Endothelial cell of umbilical vein (primary cell): ENCODE results near the gene TMEM220. TPM values are rescaled to one million over a fixed set of nuclear protein-coding genes. Genes with fewer than 3 reads are reported as not detected.

ENCODE experiments used
- BruUV-seq: library from RNA; stranded (reverse); fragments of 400-500 nt; replicated peaks from 2 replicates; lab custom pipeline; 2021; lab: Mats Ljungman, UMichigan
- CTCF ChIA-PET: fragments of 300-600, 350-600 bp; sonication (Branson Sonifier 250); formaldehyde crosslinking; loops from one replicate; lab custom pipeline; 2021; ENCODE audit warnings: antibody characterized with exemption, inconsistent platforms; lab: Charles Lee
- POLR2A ChIA-PET: fragments of 300-600, 350-600 bp; sonication (Branson Sonifier 250); formaldehyde crosslinking; loops from one replicate; lab custom pipeline; 2021; ENCODE audit warnings: antibody characterized with exemption, inconsistent platforms; lab: Charles Lee
- DNase-seq: peaks from one replicate; pipeline ENCODE4 v3.0.0-alpha.2; 2011; ENCODE audit warnings: low read depth, low spot score
- FAIRE-seq: peaks from 2 replicates; lab custom pipeline; 2011; peaks lifted over from hg19 to GRCh38; lab: Jason Lieb, UNC
- H2AFZ ChIP-seq: 2 replicates; pipeline ENCODE4 v1.6.0; 2012; ENCODE audit warnings: low read depth, low read length, control low read depth, inconsistent platforms
- H3K27ac ChIP-seq: 2 replicates; pipeline ENCODE4 v1.5.1; 2011; ENCODE audit warnings: low read depth, mild to moderate bottlenecking, control low read depth, low read length, moderate library complexity; ENCODE audit not compliant: insufficient read depth
- H3K27me3 ChIP-seq, 2 experiments: 2 replicates each; pipeline versions ENCODE4 v1.6.0 to v1.6.1; 2011; ENCODE audit warnings: low read length in 2 of 2, mixed read lengths in 1 of 2; ENCODE audit not compliant: control insufficient read depth in 2 of 2, insufficient read depth in 2 of 2
- H3K36me3 ChIP-seq, 2 experiments: 2 replicates in 1 of 2; 3 replicates in 1 of 2; pipeline ENCODE4 v1.5.1; 2011; ENCODE audit warnings: low read length in 2 of 2, mild to moderate bottlenecking in 1 of 2, moderate library complexity in 1 of 2; ENCODE audit not compliant: control insufficient read depth in 2 of 2, insufficient read depth in 2 of 2; ENCODE audit errors: extremely low read depth in 1 of 2
- H3K4me1 ChIP-seq: 3 replicates; pipeline ENCODE4 v1.5.1; 2011; ENCODE audit warnings: mild to moderate bottlenecking, low read length; ENCODE audit not compliant: control insufficient read depth, insufficient read depth; ENCODE audit errors: extremely low read depth
- H3K4me2 ChIP-seq: 2 replicates; pipeline ENCODE4 v1.6.1; 2011; ENCODE audit warnings: low read length, control low read depth, mixed read lengths; ENCODE audit not compliant: insufficient read depth
- H3K4me3 ChIP-seq, 3 experiments: fragments of 200-600 bp in 1 of 3; sonication (generic), shearing (Covaris generic) in 1 of 3; replicated peaks in 1 of 3; 2 replicates each; pipeline ENCODE4 v1.5.1; 2011 to 2016; ENCODE audit warnings: control low read depth in 3 of 3, low read length in 3 of 3, mild to moderate bottlenecking in 2 of 3, inconsistent platforms in 1 of 3, low read depth in 1 of 3, moderate library complexity in 1 of 3; ENCODE audit not compliant: insufficient read depth in 1 of 3
- H3K79me2 ChIP-seq: 2 replicates; pipeline ENCODE4 v1.6.0; 2012; ENCODE audit warnings: low read length, inconsistent platforms; ENCODE audit not compliant: control insufficient read depth, insufficient read depth
- H3K9ac ChIP-seq: replicated peaks from 2 replicates; pipeline ENCODE3; 2011; ENCODE audit warnings: low read length, control low read depth; ENCODE audit not compliant: insufficient read depth; ENCODE audit errors: extremely low read depth
- H3K9me1 ChIP-seq: replicated peaks from 3 replicates; pipeline ENCODE4 v1.6.0; 2011; ENCODE audit warnings: mild to moderate bottlenecking, low read length; ENCODE audit not compliant: control insufficient read depth, insufficient read depth; ENCODE audit errors: extremely low read depth
- H3K9me3 ChIP-seq: replicated peaks from 2 replicates; pipeline ENCODE4 v1.5.1; 2012; ENCODE audit warnings: low read length, inconsistent platforms; ENCODE audit not compliant: control insufficient read depth, insufficient read depth
- H4K20me1 ChIP-seq: replicated peaks from 2 replicates; pipeline ENCODE3; 2011; ENCODE audit warnings: mild to moderate bottlenecking, low read length; ENCODE audit not compliant: control insufficient read depth, insufficient read depth; ENCODE audit errors: extremely low read depth
- CTCF ChIP-seq, 2 donors: IDR thresholded peaks; 1 replicate in 1 of 2; 2 replicates in 1 of 2; pipeline ENCODE4 v1.5.1; 2011; ENCODE audit warnings: low read length in 2 of 2, mild to moderate bottlenecking in 2 of 2, moderate library complexity in 2 of 2, control low read depth in 1 of 2, inconsistent platforms in 1 of 2, low read depth in 1 of 2; ENCODE audit not compliant: insufficient read depth in 1 of 2; ENCODE audit errors: extremely low read depth in 1 of 2
- EZH2 ChIP-seq: IDR thresholded peaks from 2 replicates; pipeline ENCODE4 v1.6.1; 2012; ENCODE audit warnings: borderline replicate concordance, low read depth, mild to moderate bottlenecking, moderate library complexity, low read length, inconsistent platforms; ENCODE audit not compliant: severe bottlenecking
- FOS ChIP-seq: IDR thresholded peaks from 2 replicates; pipeline ENCODE4 v1.6.1; 2011; ENCODE audit warnings: mild to moderate bottlenecking, low read length, moderate library complexity, borderline replicate concordance; ENCODE audit not compliant: insufficient read depth
- GATA2 ChIP-seq: IDR thresholded peaks from 2 replicates; pipeline ENCODE4 v1.7.0; 2011; ENCODE audit warnings: low read depth, mild to moderate bottlenecking, moderate library complexity, mixed read lengths, low read length; ENCODE audit not compliant: insufficient read length, insufficient read depth
- JUN ChIP-seq: IDR thresholded peaks from 2 replicates; pipeline ENCODE4 v1.6.1; 2011; ENCODE audit warnings: borderline replicate concordance, low read depth; ENCODE audit not compliant: insufficient read length, insufficient read depth
- MAX ChIP-seq: IDR thresholded peaks from 2 replicates; pipeline ENCODE4 v1.6.1; 2011; ENCODE audit not compliant: insufficient read depth, insufficient read length
- MYC ChIP-seq: IDR thresholded peaks from one replicate; pipeline ENCODE4 v1.6.1; 2011; ENCODE audit warnings: mild to moderate bottlenecking, low read depth, low read length
- POLR2A ChIP-seq: IDR thresholded peaks from 2 replicates; pipeline ENCODE4 v1.6.1; 2012; ENCODE audit warnings: low read depth, mild to moderate bottlenecking, control low read depth, low read length
- POLR2AphosphoS5 ChIP-seq: IDR thresholded peaks from 2 replicates; pipeline ENCODE4 v1.6.1; 2012; ENCODE audit warnings: low read depth, mild to moderate bottlenecking, control low read depth, low read length, moderate library complexity; ENCODE audit not compliant: insufficient read depth
- dilution Hi-C: fragments of 300-500 bp; cut with MboI; formaldehyde crosslinking; loops from one replicate; pipeline ENCODE4 v1.15.0; 2019; ENCODE audit warnings: low sequenced_read_pairs; ENCODE audit not compliant: extremely low pct_ligation_motif_present
- intact Hi-C: fragments of 100-400 bp; cut with micrococcal nuclease; formaldehyde crosslinking; loops from one replicate; pipeline ENCODE4 v1.10.0; 2022
- polyA plus RNA-seq, 4 experiments: library from polyadenylated mRNA; depleted of rRNA in 3 of 4; stranded (reverse) in 3 of 4; unstranded in 1 of 4; fragments of >200 nt; gene quantifications; 2 replicates each; pipeline versions ENCODE4 v1.2.1 to v1.2.3, GENCODE V29; 2011 to 2012; ENCODE audit warnings: missing spikeins in 1 of 4
- total RNA-seq: library from RNA; stranded (reverse); gene quantifications from 2 replicates; pipeline ENCODE4 v1.2.3, GENCODE V29; 2021

Gene TMEM220
- total and polyA plus RNA-seq, 2 donors (not counting 3 experiments of a cell fraction or from before 2014, with no cell fraction given): 3.6 to 11.2 TPM

- POLR2A ChIA-PET: no interaction called here
- TF ChIP-seq JUN: no peak
- TF ChIP-seq POLR2AphosphoS5: no peak
- TF ChIP-seq EZH2: no peak
- no peak for TF ChIP-seq MAX
- no peak for TF ChIP-seq POLR2A
- TF ChIP-seq GATA2: no peak
- no peak for TF ChIP-seq MYC
- TF ChIP-seq FOS: no peak
- TF ChIP-seq CTCF (IDR thresholded peaks at IDR 0.05; ENCODE audit: extremely low read depth in 1 of 2, insufficient read depth in 1 of 2, low read depth in 1 of 2, low read length in 2 of 2): no peak
- no peak for DNase-seq
- FAIRE-seq: no peak
- Histone ChIP-seq H3K9ac (no peak overlapping the region), H2AFZ (no peak overlapping the region), H3K27ac (no peak overlapping the region), H3K9me3 (no peaks in the 10 kb centered on the region), H3K4me2 (no peak overlapping the region), H3K4me1 (no peaks in the 10 kb centered on the region), H3K4me3 (no peak overlapping the region), H3K79me2 (no peaks in the 10 kb centered on the region), H3K27me3 (no peaks in the 10 kb centered on the region), H4K20me1 (no peaks in the 10 kb centered on the region), H3K36me3 (peaks cover 8 to 15% of the 10 kb centered on the region in 2 experiments), H3K9me1 (no peaks in the 10 kb centered on the region)
- intact Hi-C loops: no loop called here
- BruUV-seq: no TSS peak
- CTCF ChIA-PET: no interaction called here
- dilution Hi-C loops: no loop called here
Observed at GRCh38 chr17:10713318-10713717, 16.5 kb downstream of the TMEM220 start.
